ENCODE data around the gene AGBL1. TPM values are rescaled to one million over a fixed set of nuclear protein-coding genes. Genes with fewer than 3 reads are reported as not detected.

The AGBL1 gene
- total and polyA plus RNA-seq, 2 donors (not counting 3 experiments of a cell fraction or from before 2014, with no cell fraction given): not detected

GRCh38 chr15:87034886-87035285 lies 955.2 kb downstream of the AGBL1 start:
- Histone ChIP-seq H3K9me1 (replicated peaks; ENCODE audit: control insufficient read depth, extremely low read depth, insufficient read depth, low read length) (no peaks in the 10 kb centered on the region), H3K9ac (replicated peaks; ENCODE audit: extremely low read depth, insufficient read depth, low read length) (no peak overlapping the region), H3K4me3 (replicated peaks in 1 of 3; ENCODE audit: insufficient read depth in 1 of 3, low read depth in 1 of 3, low read length in 3 of 3) (no peak overlapping the region), H3K27me3 (ENCODE audit: control insufficient read depth in 2 of 2, insufficient read depth in 2 of 2, low read length in 2 of 2) (no peaks in the 10 kb centered on the region), H4K20me1 (replicated peaks; ENCODE audit: control insufficient read depth, extremely low read depth, insufficient read depth, low read length) (no peaks in the 10 kb centered on the region), H2AFZ (ENCODE audit: low read depth, low read length) (no peak overlapping the region), H3K9me3 (replicated peaks; ENCODE audit: control insufficient read depth, insufficient read depth, low read length) (peaks cover 11% of the 10 kb centered on the region), H3K27ac (ENCODE audit: insufficient read depth, low read depth, low read length) (no peak overlapping the region), H3K4me1 (ENCODE audit: control insufficient read depth, extremely low read depth, insufficient read depth, low read length) (no peaks in the 10 kb centered on the region), H3K4me2 (ENCODE audit: insufficient read depth, low read length) (no peak overlapping the region), H3K79me2 (ENCODE audit: control insufficient read depth, insufficient read depth, low read length) (no peaks in the 10 kb centered on the region), H3K36me3 (ENCODE audit: control insufficient read depth in 2 of 2, extremely low read depth in 1 of 2, insufficient read depth in 2 of 2, low read length in 2 of 2) (no peaks in the 10 kb centered on the region)
- dilution Hi-C loops (cut with MboI; ENCODE audit: extremely low pct_ligation_motif_present, low sequenced_read_pairs) (no loop called here), intact Hi-C loops (cut with micrococcal nuclease) (no loop called here)
- ChIA-PET CTCF (no interaction called here), POLR2A (no interaction called here)
- TF ChIP-seq MYC (IDR thresholded peaks at IDR 0.05; ENCODE audit: low read depth, low read length): no peak
- TF ChIP-seq, protein P1, sequence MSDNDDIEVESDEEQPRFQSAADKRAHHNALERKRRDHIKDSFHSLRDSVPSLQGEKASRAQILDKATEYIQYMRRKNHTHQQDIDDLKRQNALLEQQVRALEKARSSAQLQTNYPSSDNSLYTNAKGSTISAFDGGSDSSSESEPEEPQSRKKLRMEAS (IDR thresholded peaks at IDR 0.05; ENCODE audit: insufficient read depth, insufficient read length): no peak
- TF ChIP-seq EZH2 (IDR thresholded peaks at IDR 0.05; ENCODE audit: borderline replicate concordance, low read depth, low read length, severe bottlenecking): no peak
- no peak for TF ChIP-seq FOS (IDR thresholded peaks at IDR 0.05; ENCODE audit: borderline replicate concordance, insufficient read depth, low read length)
- BruUV-seq (replicated peaks): no TSS peak
- no peak for DNase-seq (ENCODE audit: low read depth, low spot score)
- no peak for FAIRE-seq

- Histone ChIP-seq H2AFZ (ENCODE audit: low read depth, low read length) (no peak overlapping the region), H4K20me1 (replicated peaks; ENCODE audit: control insufficient read depth, extremely low read depth, insufficient read depth, low read length) (no peaks in the 10 kb centered on the region), H3K27ac (ENCODE audit: insufficient read depth, low read depth, low read length) (no peak overlapping the region), H3K27me3 (ENCODE audit: control insufficient read depth in 2 of 2, insufficient read depth in 2 of 2, low read length in 2 of 2) (no peaks in the 10 kb centered on the region), H3K9ac (replicated peaks; ENCODE audit: extremely low read depth, insufficient read depth, low read length) (no peak overlapping the region), H3K9me3 (replicated peaks; ENCODE audit: control insufficient read depth, insufficient read depth, low read length) (peaks cover 6% of the 10 kb centered on the region), H3K4me2 (ENCODE audit: insufficient read depth, low read length) (no peak overlapping the region), H3K4me3 (replicated peaks in 1 of 3; ENCODE audit: insufficient read depth in 1 of 3, low read depth in 1 of 3, low read length in 3 of 3) (no peak overlapping the region), H3K36me3 (ENCODE audit: control insufficient read depth in 2 of 2, extremely low read depth in 1 of 2, insufficient read depth in 2 of 2, low read length in 2 of 2) (no peaks in the 10 kb centered on the region), H3K9me1 (replicated peaks; ENCODE audit: control insufficient read depth, extremely low read depth, insufficient read depth, low read length) (no peaks in the 10 kb centered on the region), H3K79me2 (ENCODE audit: control insufficient read depth, insufficient read depth, low read length) (no peaks in the 10 kb centered on the region), H3K4me1 (ENCODE audit: control insufficient read depth, extremely low read depth, insufficient read depth, low read length) (no peaks in the 10 kb centered on the region)
- FAIRE-seq: no peak
- dilution Hi-C loops (cut with MboI; ENCODE audit: extremely low pct_ligation_motif_present, low sequenced_read_pairs) (no loop called here), intact Hi-C loops (cut with micrococcal nuclease) (no loop called here)
- TF ChIP-seq POLR2AphosphoS5 (IDR thresholded peaks at IDR 0.05; ENCODE audit: insufficient read depth, low read depth, low read length): no peak
- no peak for TF ChIP-seq JUN (IDR thresholded peaks at IDR 0.05; ENCODE audit: borderline replicate concordance, insufficient read depth, insufficient read length, low read depth)
- TF ChIP-seq EZH2 (IDR thresholded peaks at IDR 0.05; ENCODE audit: borderline replicate concordance, low read depth, low read length, severe bottlenecking): no peak
- TF ChIP-seq, protein P2, sequence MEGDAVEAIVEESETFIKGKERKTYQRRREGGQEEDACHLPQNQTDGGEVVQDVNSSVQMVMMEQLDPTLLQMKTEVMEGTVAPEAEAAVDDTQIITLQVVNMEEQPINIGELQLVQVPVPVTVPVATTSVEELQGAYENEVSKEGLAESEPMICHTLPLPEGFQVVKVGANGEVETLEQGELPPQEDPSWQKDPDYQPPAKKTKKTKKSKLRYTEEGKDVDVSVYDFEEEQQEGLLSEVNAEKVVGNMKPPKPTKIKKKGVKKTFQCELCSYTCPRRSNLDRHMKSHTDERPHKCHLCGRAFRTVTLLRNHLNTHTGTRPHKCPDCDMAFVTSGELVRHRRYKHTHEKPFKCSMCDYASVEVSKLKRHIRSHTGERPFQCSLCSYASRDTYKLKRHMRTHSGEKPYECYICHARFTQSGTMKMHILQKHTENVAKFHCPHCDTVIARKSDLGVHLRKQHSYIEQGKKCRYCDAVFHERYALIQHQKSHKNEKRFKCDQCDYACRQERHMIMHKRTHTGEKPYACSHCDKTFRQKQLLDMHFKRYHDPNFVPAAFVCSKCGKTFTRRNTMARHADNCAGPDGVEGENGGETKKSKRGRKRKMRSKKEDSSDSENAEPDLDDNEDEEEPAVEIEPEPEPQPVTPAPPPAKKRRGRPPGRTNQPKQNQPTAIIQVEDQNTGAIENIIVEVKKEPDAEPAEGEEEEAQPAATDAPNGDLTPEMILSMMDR (IDR thresholded peaks at IDR 0.05; ENCODE audit: extremely low read depth in 1 of 2, insufficient read depth in 1 of 2, low read depth in 1 of 2, low read length in 2 of 2): no peak
- TF ChIP-seq POLR2A (IDR thresholded peaks at IDR 0.05; ENCODE audit: low read depth, low read length): no peak
- TF ChIP-seq, protein P1 (IDR thresholded peaks at IDR 0.05; ENCODE audit: insufficient read depth, insufficient read length): no peak
- TF ChIP-seq GATA2 (IDR thresholded peaks at IDR 0.05; ENCODE audit: insufficient read depth, insufficient read length, low read depth, low read length): no peak
- TF ChIP-seq MYC (IDR thresholded peaks at IDR 0.05; ENCODE audit: low read depth, low read length): no peak
- no peak for TF ChIP-seq FOS (IDR thresholded peaks at IDR 0.05; ENCODE audit: borderline replicate concordance, insufficient read depth, low read length)
- ChIA-PET CTCF (no interaction called here), POLR2A (no interaction called here)
- no TSS peak for BruUV-seq (replicated peaks)
- no peak for DNase-seq (ENCODE audit: low read depth, low spot score)
Measured at GRCh38 chr15:87038404-87038803, 958.7 kb downstream of the AGBL1 start.

All from endothelial cell of umbilical vein (primary cell).